Gastroesophageal sphincter (tissue), 4 donors: ENCODE results near the gene SMARCB1. TPM values are rescaled to one million over a fixed set of nuclear protein-coding genes. Genes with fewer than 3 reads are reported as not detected.

Source experiments
- ATAC-seq: fragments of 150-250 bp; one replicate; pipeline ENCODE4 v1.9.1; 2016; ENCODE audit warnings: mild to moderate bottlenecking, moderate library complexity
- H3K27ac ChIP-seq, 4 donors: fragments of 200-600 bp; sonication (generic) in 3 of 4; 1 replicate in 3 of 4; 2 replicates in 1 of 4; pipeline ENCODE4 v1.5.1; 2016 to 2019
- H3K27me3 ChIP-seq: fragments of 200-600 bp; sonication (generic); one replicate; pipeline ENCODE4 v1.5.1; 2019
- H3K36me3 ChIP-seq, 2 donors: fragments of 200-600 bp; sonication (generic); one replicate each; pipeline ENCODE4 v1.5.1; 2019; ENCODE audit warnings: control low read depth in 1 of 2
- H3K4me1 ChIP-seq, 3 donors: fragments of 200-600 bp; sonication (generic); 1 replicate in 2 of 3; 2 replicates in 1 of 3; pipeline ENCODE4 v1.5.1; 2016 to 2019; ENCODE audit warnings: control low read depth in 2 of 3
- H3K4me3 ChIP-seq, 2 donors: fragments of 200-600 bp; sonication (generic); one replicate each; pipeline ENCODE4 v1.5.1; 2019; ENCODE audit warnings: mild to moderate bottlenecking in 1 of 2, moderate library complexity in 1 of 2
- H3K9me3 ChIP-seq, 3 donors: fragments of 200-600 bp; sonication (generic); one replicate each; pipeline ENCODE4 v1.5.1; 2017 to 2019; ENCODE audit warnings: control low read depth in 2 of 3
- CTCF ChIP-seq, 4 experiments: fragments of 200-600 bp in 2 of 4; fragments of 450-650 bp in 2 of 4; sonication (generic) in 1 of 4; IDR thresholded peaks; one replicate each; pipeline ENCODE4 v1.5.1; 2017 to 2019; ENCODE audit warnings: antibody characterized with exemption in 4 of 4, mild to moderate bottlenecking in 2 of 4, moderate library complexity in 2 of 4
- EP300 ChIP-seq: sonication (generic); formaldehyde crosslinking; IDR thresholded peaks from one replicate; pipeline ENCODE4 v1.6.1; 2017; ENCODE audit warnings: antibody characterized with exemption, mild to moderate bottlenecking
- POLR2A ChIP-seq, 2 donors: fragments of 450-650 bp; IDR thresholded peaks; one replicate each; pipeline ENCODE4 v1.6.1; 2017; ENCODE audit warnings: antibody characterized with exemption in 2 of 2, mild to moderate bottlenecking in 2 of 2, moderate library complexity in 1 of 2
- POLR2AphosphoS5 ChIP-seq: sonication (generic); formaldehyde crosslinking; IDR thresholded peaks from one replicate; pipeline ENCODE4 v1.6.1; 2017; ENCODE audit warnings: antibody characterized with exemption
- WGBS, 2 donors: methylation state at CpG; one replicate each; pipeline ENCODE4 v1.1.5; 2018; ENCODE audit warnings: low coverage in 1 of 2; 5-methylcytosine and 5-hydroxymethylcytosine counted together
- total RNA-seq, 4 donors: library from RNA; depleted of rRNA; stranded (reverse); fragments of >200 nt; gene quantifications; one replicate each; pipeline ENCODE4 v1.1.0, GENCODE V29; 2016

The SMARCB1 gene
- total RNA-seq, 4 donors from 2014 or later = 27.9 to 58.8 (median 32.7) TPM

GRCh38 chr22:23767303-23767672 lies 19.5 kb upstream of the SMARCB1 start:
- Histone ChIP-seq H3K36me3 (peaks cover 0 to 3% of the 10 kb centered on the region in 2 donors), H3K9me3 (no peaks in the 10 kb centered on the region), H3K4me1 (peaks cover 0 to 98% (median 8%) of the 10 kb centered on the region in 3 donors), H3K27me3 (no peaks in the 10 kb centered on the region), H3K27ac (peak overlapping the region; percentile 43 to 91 (median 90)), H3K4me3 (peak overlapping the region; percentile 58 to 82)
- no peak for TF ChIP-seq POLR2A (IDR thresholded peaks at IDR 0.05)
- no peak for TF ChIP-seq CTCF (IDR thresholded peaks at IDR 0.05)
- TF ChIP-seq POLR2AphosphoS5 = no peak
- no peak for TF ChIP-seq EP300
- WGBS, 2 donors = no CpG with 5 or more reads among the region's 27 CpGs
- no peak for ATAC-seq

GRCh38 chr22:23767673-23768548 lies 18.9 kb upstream of the SMARCB1 start, which contains the start of gene CHCHD10:
Gene CHCHD10 (minus strand): TSS chr22:23767972. CDS start chr22:23767874, 98 bp downstream.
- H3K4me1 ChIP-seq = peaks cover 0 to 99% (median 9%) of the 10 kb centered on the region in 3 donors

GRCh38 chr22:23769321-23769965 lies 17.3 kb upstream of the SMARCB1 start:
- WGBS, 2 donors = 30 to 53% methylated on average over 2 to 3 of the region's 6 CpGs
- peaks cover 0 to 3% of the 10 kb centered on the region in 2 donors for H3K36me3 ChIP-seq

More at GRCh38 chr22:23767673-23768548, 18.9 kb upstream of the SMARCB1 start, which contains the start of gene CHCHD10:
- H3K27ac ChIP-seq = peak within 1 kb of the TSS; percentile 43 to 91 (median 90)
- ATAC-seq = peak; percentile 75
- H3K4me3 ChIP-seq = peak within 1 kb of the TSS; percentile 58 to 82
- TF ChIP-seq CTCF (IDR thresholded peaks at IDR 0.05) (peak in 3 of 4 experiments; percentile 83 to 91 (median 84)), EP300 (no peak), POLR2AphosphoS5 (peak; percentile 40), POLR2A (IDR thresholded peaks at IDR 0.05) (peak; percentile 51 to 56)
- no peaks in the 10 kb centered on the region for H3K9me3 ChIP-seq
- 0% methylated on average over 1 of the region's 63 CpGs; no CpG with 5 or more reads in 1 of the 2 donors for WGBS, 2 donors
- H3K36me3 ChIP-seq = peaks cover 0 to 3% of the 10 kb centered on the region in 2 donors
- no peaks in the 10 kb centered on the region for H3K27me3 ChIP-seq

GRCh38 chr22:23772315-23772648 lies 14.5 kb upstream of the SMARCB1 start:
- H3K27ac ChIP-seq = peak overlapping the region in 3 of 4 donors; percentile 69 to 81 (median 73)
- H3K36me3 ChIP-seq = no peaks in the 10 kb centered on the region
- TF ChIP-seq EP300 (no peak), POLR2AphosphoS5 (no peak), CTCF (IDR thresholded peaks at IDR 0.05) (no peak), POLR2A (IDR thresholded peaks at IDR 0.05) (no peak)
- H3K9me3 ChIP-seq = no peaks in the 10 kb centered on the region
- 16 to 25% methylated on average over 1 to 4 of the region's 6 CpGs for WGBS, 2 donors
- peak overlapping the region; percentile 41 to 68 for H3K4me3 ChIP-seq
- no peak for ATAC-seq
- H3K27me3 ChIP-seq = no peaks in the 10 kb centered on the region
- peaks cover 0 to 83% (median 27%) of the 10 kb centered on the region in 3 donors for H3K4me1 ChIP-seq

More at GRCh38 chr22:23769321-23769965, 17.3 kb upstream of the SMARCB1 start:
- H3K9me3 ChIP-seq = no peaks in the 10 kb centered on the region
- H3K27ac ChIP-seq = peak overlapping the region in 3 of 4 donors; percentile 90 to 91 (median 90)
- H3K27me3 ChIP-seq = no peaks in the 10 kb centered on the region
- no peak overlapping the region for H3K4me3 ChIP-seq
- no peak for TF ChIP-seq POLR2A (IDR thresholded peaks at IDR 0.05)
- no peak for TF ChIP-seq CTCF (IDR thresholded peaks at IDR 0.05)
- TF ChIP-seq EP300 = no peak
- no peak for TF ChIP-seq POLR2AphosphoS5
- no peak for ATAC-seq
- peaks cover 0 to 99% (median 21%) of the 10 kb centered on the region in 3 donors for H3K4me1 ChIP-seq
